GM20431 (cell line): ENCODE measurements around the gene BATF2.
"Not testable (repeated sequence)": the region's sequence is repeated elsewhere in the genome, so short reads cannot be mapped to it uniquely, and the experiment has no call there.

Source experiments
- in situ Hi-C: fragments of 300-500 bp; cut with MseI, MboI; formaldehyde crosslinking; loops from one replicate; pipeline ENCODE4 v1.15.0; 2020; ENCODE audit warnings: low sequenced_read_pairs; ENCODE audit not compliant: unreplicated experiment

BATF2 gene, protein sequence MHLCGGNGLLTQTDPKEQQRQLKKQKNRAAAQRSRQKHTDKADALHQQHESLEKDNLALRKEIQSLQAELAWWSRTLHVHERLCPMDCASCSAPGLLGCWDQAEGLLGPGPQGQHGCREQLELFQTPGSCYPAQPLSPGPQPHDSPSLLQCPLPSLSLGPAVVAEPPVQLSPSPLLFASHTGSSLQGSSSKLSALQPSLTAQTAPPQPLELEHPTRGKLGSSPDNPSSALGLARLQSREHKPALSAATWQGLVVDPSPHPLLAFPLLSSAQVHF

DNA sequence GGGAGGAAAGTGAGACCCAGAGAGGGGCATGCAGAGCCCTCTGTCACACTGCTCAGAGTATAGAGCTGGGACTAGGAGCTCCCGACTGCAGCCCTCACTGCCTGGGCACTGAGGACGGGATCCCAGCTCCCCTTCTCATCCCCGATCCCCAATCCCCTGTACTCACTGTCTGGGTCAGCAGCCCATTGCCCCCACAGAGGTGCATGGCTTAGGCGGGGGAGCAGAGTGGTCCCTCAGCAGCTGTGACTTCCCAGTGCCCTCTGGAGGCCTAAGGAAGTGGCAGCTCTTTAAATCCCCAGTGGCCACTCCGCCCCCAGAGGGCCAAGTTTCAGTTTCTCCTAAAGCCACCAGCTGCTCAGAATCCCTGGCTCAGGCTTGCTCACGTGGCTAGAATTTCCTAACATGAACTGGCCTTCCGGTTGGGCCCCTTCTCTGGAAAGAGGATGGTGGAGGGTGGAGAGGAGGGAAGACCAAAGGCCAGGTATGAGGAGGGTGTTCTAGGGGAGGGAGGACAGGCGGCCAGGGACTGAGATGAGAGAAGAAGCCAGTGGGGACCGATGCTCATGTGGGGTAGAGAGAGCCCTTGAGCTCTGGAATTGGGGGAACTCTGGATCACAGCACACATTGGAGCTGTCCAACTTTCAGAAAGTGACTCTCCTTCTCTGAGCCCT lies at the start of gene BATF2:
Gene BATF2 (minus strand): TSS at position 262 of the 671 bp plus-strand sequence. CDS start 57 bp downstream, at position 205.
- in situ Hi-C loops = no loop called here

GRCh38 chr11:65045728-65046127 lies 49.0 kb upstream of the BATF2 start:
- in situ Hi-C loops = no loop called here

- in situ Hi-C loops = no loop called here
Measured at GRCh38 chr11:65045061-65045460, 48.3 kb upstream of the BATF2 start.

GRCh38 chr11:65043881-65044501 lies 47.2 kb upstream of the BATF2 start:
- in situ Hi-C loops = no loop called here

- in situ Hi-C loops = no loop called here
Measured at GRCh38 chr11:65042891-65043290, 46.1 kb upstream of the BATF2 start.

DNA sequence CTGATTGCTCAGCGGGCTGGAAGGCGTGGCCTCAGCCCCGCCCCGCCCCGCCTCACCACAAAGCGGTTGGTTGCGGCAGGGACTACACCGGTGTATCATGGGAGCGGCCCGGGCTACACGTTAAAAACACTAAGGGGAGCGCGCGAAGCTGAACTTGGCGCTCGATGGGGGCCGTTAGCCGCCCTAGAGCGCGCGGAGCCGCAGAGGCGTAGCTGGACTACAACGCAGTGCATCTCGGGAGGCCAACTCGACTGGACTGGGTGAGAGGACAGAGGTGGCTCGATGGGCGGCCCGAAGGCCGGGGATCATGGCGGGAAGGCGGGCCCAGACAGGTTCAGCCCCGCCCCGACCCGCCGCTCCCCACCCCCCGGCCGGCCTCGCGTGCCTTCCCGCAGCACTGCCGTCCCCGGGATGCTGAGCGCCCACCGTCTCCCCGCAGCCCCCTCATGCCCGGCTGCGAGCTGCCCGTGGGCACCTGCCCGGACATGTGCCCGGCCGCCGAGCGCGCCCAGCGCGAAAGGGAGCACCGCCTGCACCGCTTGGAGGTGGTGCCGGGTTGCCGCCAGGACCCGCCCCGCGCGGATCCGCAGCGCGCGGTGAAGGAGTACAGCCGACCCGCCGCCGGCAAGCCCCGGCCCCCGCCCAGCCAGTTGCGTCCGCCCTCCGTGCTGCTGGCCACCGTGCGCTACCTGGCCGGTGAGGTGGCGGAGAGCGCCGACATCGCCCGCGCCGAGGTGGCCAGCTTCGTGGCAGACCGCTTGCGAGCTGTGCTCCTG lies 44.3 kb upstream of the BATF2 start, which contains the start of gene SAC3D1:
Gene SAC3D1 (plus strand): TSS at position 364 of the 776 bp plus-strand sequence. CDS start 83 bp downstream, at position 447.
- in situ Hi-C loops = no loop called here

GRCh38 chr11:65040520-65040846 lies 43.7 kb upstream of the BATF2 start:
- in situ Hi-C loops = no loop called here

DNA sequence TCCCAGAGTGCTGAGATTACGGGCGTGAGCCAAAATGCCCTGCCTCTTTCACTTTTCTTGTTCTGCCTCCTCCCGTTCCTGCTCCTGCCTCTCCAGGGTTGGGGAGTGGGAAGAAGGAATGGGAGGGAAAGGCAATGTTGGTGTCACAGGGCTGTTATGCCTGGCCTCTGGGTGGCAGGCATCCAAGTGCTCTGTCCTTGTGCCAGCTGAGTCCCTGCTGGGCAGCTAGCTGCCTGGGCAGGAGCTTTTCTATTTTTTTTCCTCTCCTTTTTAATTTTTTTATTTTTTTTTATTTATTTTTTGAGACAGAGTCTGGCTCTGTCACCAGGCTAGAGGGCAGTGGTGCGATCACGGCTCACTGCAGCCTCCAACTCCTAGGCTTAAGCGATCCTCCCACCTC lies 40.2 kb upstream of the BATF2 start:
- in situ Hi-C loops = no loop called here

- in situ Hi-C loops = no loop called here
Measured at GRCh38 chr11:65035579-65035978, 38.8 kb upstream of the BATF2 start.

DNA sequence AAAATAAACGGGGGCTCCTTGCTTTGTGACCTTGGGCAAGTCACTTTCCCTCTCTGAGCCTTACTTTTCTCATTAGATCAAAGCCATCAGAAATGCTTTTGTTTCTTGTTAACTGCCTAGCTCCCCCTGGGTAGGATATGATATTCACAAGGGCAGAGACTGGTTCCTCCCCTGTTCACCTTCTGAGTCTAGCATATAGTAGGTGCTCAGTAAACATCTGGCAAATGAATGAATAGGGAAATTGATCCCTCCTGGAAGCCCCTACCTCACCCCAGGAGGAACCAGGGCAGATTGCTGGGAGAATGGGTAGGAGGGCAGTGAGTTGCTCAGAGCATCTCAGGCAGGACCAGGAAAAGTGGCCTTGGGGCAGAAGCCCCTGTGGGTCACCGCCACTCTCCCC lies 37.7 kb upstream of the BATF2 start:
- in situ Hi-C loops = no loop called here

- in situ Hi-C loops = no loop called here
Measured at GRCh38 chr11:65032216-65032615, 35.4 kb upstream of the BATF2 start.

- in situ Hi-C loops = no loop called here
Measured at GRCh38 chr11:65027213-65028067, 30.7 kb upstream of the BATF2 start, which contains the start of gene SNX15. Gene SNX15 (plus strand): TSS chr11:65027439. CDS start chr11:65027538, 99 bp downstream.

DNA sequence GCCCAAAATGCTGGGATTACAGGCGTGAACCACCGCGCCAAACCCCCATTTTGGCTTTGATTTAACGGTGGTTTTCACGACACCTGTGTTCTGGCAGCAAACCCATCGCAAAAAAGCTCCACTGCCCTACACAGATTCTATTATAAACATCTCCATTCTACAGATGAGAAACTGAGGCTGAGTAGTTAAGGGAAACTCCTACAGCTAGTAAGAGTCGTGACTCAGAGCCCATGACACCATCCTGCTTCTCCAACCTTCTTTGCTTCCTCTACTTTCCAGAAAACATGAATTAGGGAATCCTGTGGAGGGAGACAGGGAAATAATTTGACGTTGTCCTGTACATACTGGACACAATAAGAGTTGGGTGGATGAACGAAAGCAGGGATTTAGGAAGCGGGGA lies 30.0 kb upstream of the BATF2 start:
- in situ Hi-C loops = no loop called here

GRCh38 chr11:65023502-65023901 lies 26.7 kb upstream of the BATF2 start:
- in situ Hi-C loops = not testable (repeated sequence)

DNA sequence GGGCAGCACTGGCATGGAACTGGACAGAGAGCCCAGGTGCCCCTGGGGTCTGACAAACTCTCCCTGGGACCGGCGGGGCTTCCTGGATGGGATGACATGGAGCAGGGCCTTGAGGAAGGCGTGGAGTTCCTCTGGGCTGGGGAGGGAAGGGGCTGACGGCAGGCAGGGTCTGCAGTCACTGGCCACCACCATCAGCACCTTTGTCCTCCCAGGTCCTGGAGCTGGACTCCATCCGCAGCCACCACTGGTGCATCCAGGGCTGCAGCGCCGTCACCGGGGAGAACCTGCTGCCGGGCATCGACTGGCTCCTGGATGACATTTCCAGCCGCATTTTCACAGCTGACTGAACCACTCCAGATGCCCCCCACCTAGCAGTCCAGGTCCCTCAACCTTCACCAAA lies 24.7 kb upstream of the BATF2 start:
- in situ Hi-C loops = no loop called here

DNA sequence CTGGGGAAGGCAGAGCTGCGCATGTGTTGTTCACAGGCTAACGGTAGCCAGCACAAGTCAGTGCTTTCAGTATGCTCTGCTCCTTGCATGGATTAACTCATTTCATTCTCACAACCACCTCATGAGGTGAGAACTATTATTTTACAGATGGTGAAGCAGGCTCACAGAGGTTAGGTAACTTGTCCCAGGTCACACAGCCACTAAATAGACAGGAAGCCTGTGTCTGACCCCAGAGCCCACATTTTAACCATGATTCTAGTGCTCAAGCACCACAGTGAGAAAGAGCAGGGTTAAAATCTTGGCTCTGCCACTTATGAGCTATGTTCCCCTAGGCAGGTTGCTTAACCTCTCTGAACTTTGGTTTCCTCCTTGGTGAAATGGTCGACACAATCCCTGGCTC lies 24.2 kb upstream of the BATF2 start:
- in situ Hi-C loops = no loop called here

DNA sequence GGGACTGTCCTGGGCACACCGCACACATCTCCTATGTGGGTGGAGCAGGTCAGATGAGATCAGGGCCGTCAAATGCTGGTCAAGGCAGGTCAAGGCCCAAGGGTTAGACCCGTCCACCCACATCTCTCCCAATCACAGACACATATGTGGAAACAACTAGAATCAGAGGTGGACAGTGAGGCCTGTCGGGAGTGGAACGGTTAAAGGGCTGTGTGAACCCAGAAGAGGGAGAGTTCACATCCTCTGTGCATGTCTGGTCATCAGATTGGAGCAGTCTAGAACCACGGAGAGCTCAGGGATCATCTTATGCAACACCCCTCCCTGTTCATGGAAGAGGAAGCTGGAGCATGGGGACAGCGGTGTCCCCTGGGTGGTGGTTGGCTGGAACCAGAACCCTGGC lies 23.1 kb upstream of the BATF2 start:
- in situ Hi-C loops = no loop called here

DNA sequence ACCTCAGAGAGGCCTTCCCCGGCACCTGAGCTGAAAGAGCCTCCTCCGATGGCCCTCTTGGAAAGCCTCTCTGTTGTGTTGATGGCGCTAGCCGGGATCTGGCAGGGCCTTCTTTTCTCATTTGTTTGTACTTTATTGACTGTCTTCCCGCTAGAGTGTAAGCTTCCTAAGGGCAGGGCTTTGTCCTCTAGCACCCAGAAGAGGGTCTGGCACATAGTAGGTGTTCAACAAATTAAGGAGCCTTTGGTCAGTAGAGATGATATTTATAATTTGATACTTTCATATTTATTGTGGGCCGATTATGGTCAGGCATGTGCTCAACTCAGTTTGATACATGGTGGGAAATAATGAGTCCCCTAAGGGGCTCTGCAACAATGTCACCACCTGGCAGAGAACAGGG lies 21.2 kb upstream of the BATF2 start:
- in situ Hi-C loops = no loop called here

DNA sequence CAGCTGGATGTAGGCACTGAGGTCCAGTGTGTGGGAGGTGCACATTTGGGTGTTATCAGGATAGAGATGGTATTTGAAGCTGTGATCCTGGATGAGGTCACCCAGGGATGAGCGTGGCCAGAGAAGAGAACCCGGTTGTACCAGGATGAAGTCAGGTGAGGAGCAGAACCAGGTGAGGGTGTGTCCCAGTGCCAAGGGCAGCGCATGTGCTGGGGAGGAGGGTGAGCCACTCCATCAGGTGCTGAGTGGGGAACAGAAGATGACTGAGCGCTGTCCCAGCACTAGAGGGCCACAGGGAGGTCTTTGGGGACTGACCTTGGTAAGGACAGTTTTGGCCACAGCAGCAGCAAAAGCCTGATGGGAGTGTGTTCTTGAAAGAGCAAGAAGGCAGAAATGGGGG lies 19.9 kb upstream of the BATF2 start:
- in situ Hi-C loops = no loop called here
